ENCODE data around the gene DGCR2. TPM values are rescaled to one million over a fixed set of nuclear protein-coding genes. Genes with fewer than 3 reads are reported as not detected.
"Not testable (repeated sequence)": the region's sequence is repeated elsewhere in the genome, so short reads cannot be mapped to it uniquely, and the experiment has no call there.

The DGCR2 gene
- total RNA-seq, 1 donor from 2014 or later = 20.6 TPM

DNA sequence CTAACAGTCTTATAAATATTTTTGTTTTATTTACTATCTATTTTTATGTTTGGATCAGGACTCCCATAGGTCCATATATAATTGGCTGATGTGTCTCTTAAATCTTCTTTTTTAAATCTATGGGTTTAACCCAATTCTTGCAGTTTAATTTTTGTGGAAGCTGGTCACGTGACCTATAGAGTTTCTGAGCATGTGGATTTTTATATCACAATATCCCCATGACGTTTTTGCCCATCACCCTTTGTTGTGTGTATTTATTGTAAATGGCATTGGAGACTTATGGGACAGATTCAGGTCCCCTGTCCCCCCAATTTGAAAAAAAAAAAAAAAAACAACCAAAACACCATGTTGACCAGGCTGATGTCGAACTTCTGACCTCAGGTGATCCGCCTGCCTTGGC is 107.3 kb downstream of the DGCR2 start:
- Histone ChIP-seq H2AFZ (replicated peaks) (no peak overlapping the region), H3K4me1 (no peaks in the 10 kb centered on the region), H3K4me3 (no peak overlapping the region), H3K9ac (no peak overlapping the region), H3K27ac (no peak overlapping the region), H3K4me2 (no peak overlapping the region), H3K36me3 (no peaks in the 10 kb centered on the region), H3K27me3 (no peaks in the 10 kb centered on the region), H3K9me3 (ENCODE audit: low read depth) (no peaks in the 10 kb centered on the region), H3K79me2 (ENCODE audit: low read depth) (no peaks in the 10 kb centered on the region), H4K20me1 (ENCODE audit: low read depth) (no peaks in the 10 kb centered on the region), H3F3A (ENCODE audit: low read depth) (no peaks in the 10 kb centered on the region)
- TF ChIP-seq EZH2 (IDR thresholded peaks at IDR 0.05) (no peak), EZH2phosphoT487 (IDR thresholded peaks at IDR 0.05) (no peak)
- TF ChIP-seq, protein P1, sequence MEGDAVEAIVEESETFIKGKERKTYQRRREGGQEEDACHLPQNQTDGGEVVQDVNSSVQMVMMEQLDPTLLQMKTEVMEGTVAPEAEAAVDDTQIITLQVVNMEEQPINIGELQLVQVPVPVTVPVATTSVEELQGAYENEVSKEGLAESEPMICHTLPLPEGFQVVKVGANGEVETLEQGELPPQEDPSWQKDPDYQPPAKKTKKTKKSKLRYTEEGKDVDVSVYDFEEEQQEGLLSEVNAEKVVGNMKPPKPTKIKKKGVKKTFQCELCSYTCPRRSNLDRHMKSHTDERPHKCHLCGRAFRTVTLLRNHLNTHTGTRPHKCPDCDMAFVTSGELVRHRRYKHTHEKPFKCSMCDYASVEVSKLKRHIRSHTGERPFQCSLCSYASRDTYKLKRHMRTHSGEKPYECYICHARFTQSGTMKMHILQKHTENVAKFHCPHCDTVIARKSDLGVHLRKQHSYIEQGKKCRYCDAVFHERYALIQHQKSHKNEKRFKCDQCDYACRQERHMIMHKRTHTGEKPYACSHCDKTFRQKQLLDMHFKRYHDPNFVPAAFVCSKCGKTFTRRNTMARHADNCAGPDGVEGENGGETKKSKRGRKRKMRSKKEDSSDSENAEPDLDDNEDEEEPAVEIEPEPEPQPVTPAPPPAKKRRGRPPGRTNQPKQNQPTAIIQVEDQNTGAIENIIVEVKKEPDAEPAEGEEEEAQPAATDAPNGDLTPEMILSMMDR (IDR thresholded peaks at IDR 0.05) = no peak
- no peak for DNase-seq (ENCODE audit: low spot score)
- H3K36me3 Mint-ChIP-seq = no peaks in the 10 kb centered on the region
- H3K4me3 Mint-ChIP-seq = no peak overlapping the region
- H3K27ac Mint-ChIP-seq = no peak overlapping the region
- no peaks in the 10 kb centered on the region for H3K4me1 Mint-ChIP-seq
- H3K27me3 Mint-ChIP-seq (ENCODE audit: insufficient read depth, low read depth) = no peaks in the 10 kb centered on the region
- no peaks in the 10 kb centered on the region for H3K9me3 Mint-ChIP-seq

GRCh38 chr22:19013881-19014598 is 108.2 kb downstream of the DGCR2 start:
- not testable (repeated sequence) for H3K4me3 Mint-ChIP-seq; H4K20me1 ChIP-seq (ENCODE audit: low read depth); H3K9ac ChIP-seq; H3K9me3 ChIP-seq (ENCODE audit: low read depth); H3K4me1 Mint-ChIP-seq; H2AFZ ChIP-seq (replicated peaks); H3K36me3 ChIP-seq; H3K4me2 ChIP-seq; H3K4me3 ChIP-seq; H3K9me3 Mint-ChIP-seq; H3K27me3 Mint-ChIP-seq (ENCODE audit: insufficient read depth, low read depth); H3K36me3 Mint-ChIP-seq; H3F3A ChIP-seq (ENCODE audit: low read depth); DNase-seq (ENCODE audit: low spot score); H3K27ac Mint-ChIP-seq; H3K27ac ChIP-seq; H3K4me1 ChIP-seq; H3K79me2 ChIP-seq (ENCODE audit: low read depth); H3K27me3 ChIP-seq

GRCh38 chr22:19013411-19013810 is 108.8 kb downstream of the DGCR2 start:
- H2AFZ ChIP-seq (replicated peaks); H3K4me1 Mint-ChIP-seq; H4K20me1 ChIP-seq (ENCODE audit: low read depth); H3K27ac Mint-ChIP-seq; H3K4me1 ChIP-seq; H3F3A ChIP-seq (ENCODE audit: low read depth); H3K4me3 ChIP-seq; H3K4me2 ChIP-seq; H3K27ac ChIP-seq; H3K9me3 ChIP-seq (ENCODE audit: low read depth); DNase-seq (ENCODE audit: low spot score); H3K9ac ChIP-seq; H3K4me3 Mint-ChIP-seq; H3K9me3 Mint-ChIP-seq; H3K27me3 Mint-ChIP-seq (ENCODE audit: insufficient read depth, low read depth); H3K36me3 Mint-ChIP-seq; H3K27me3 ChIP-seq; H3K36me3 ChIP-seq; H3K79me2 ChIP-seq (ENCODE audit: low read depth): not testable (repeated sequence)

- no peak overlapping the region for H3K27ac Mint-ChIP-seq
- TF ChIP-seq, protein P1 (IDR thresholded peaks at IDR 0.05) = no peak
- TF ChIP-seq EZH2 (IDR thresholded peaks at IDR 0.05) (no peak), EZH2phosphoT487 (IDR thresholded peaks at IDR 0.05) (no peak)
- Histone ChIP-seq H3F3A (ENCODE audit: low read depth) (no peaks in the 10 kb centered on the region), H3K36me3 (no peaks in the 10 kb centered on the region), H4K20me1 (ENCODE audit: low read depth) (no peaks in the 10 kb centered on the region), H3K4me1 (no peaks in the 10 kb centered on the region), H2AFZ (replicated peaks) (no peak overlapping the region), H3K9me3 (ENCODE audit: low read depth) (no peaks in the 10 kb centered on the region), H3K27me3 (no peaks in the 10 kb centered on the region), H3K27ac (no peak overlapping the region), H3K79me2 (ENCODE audit: low read depth) (no peaks in the 10 kb centered on the region), H3K4me3 (no peak overlapping the region), H3K9ac (no peak overlapping the region), H3K4me2 (no peak overlapping the region)
- H3K4me3 Mint-ChIP-seq = no peak overlapping the region
- no peaks in the 10 kb centered on the region for H3K9me3 Mint-ChIP-seq
- no peaks in the 10 kb centered on the region for H3K27me3 Mint-ChIP-seq (ENCODE audit: insufficient read depth, low read depth)
- no peaks in the 10 kb centered on the region for H3K4me1 Mint-ChIP-seq
- DNase-seq (ENCODE audit: low spot score) = no peak
- no peaks in the 10 kb centered on the region for H3K36me3 Mint-ChIP-seq
Measured at GRCh38 chr22:19012308-19012986, 109.8 kb downstream of the DGCR2 start.

- H3K4me1 ChIP-seq; H3K27ac Mint-ChIP-seq; H4K20me1 ChIP-seq (ENCODE audit: low read depth); H3K27me3 ChIP-seq; H3K4me3 ChIP-seq; H3K4me1 Mint-ChIP-seq; H3F3A ChIP-seq (ENCODE audit: low read depth); H3K79me2 ChIP-seq (ENCODE audit: low read depth); H3K36me3 Mint-ChIP-seq; H3K4me2 ChIP-seq; H2AFZ ChIP-seq (replicated peaks); H3K27me3 Mint-ChIP-seq (ENCODE audit: insufficient read depth, low read depth); H3K27ac ChIP-seq; H3K9me3 Mint-ChIP-seq; H3K36me3 ChIP-seq; H3K9me3 ChIP-seq (ENCODE audit: low read depth); H3K9ac ChIP-seq; H3K4me3 Mint-ChIP-seq; DNase-seq (ENCODE audit: low spot score): not testable (repeated sequence)
Measured at GRCh38 chr22:19011611-19012010, 110.6 kb downstream of the DGCR2 start.
